ENCODE measurements around the gene OSBPL3. TPM values are rescaled to one million over a fixed set of nuclear protein-coding genes. Genes with fewer than 3 reads are reported as not detected.
A peak's percentile ranks its signal among the peaks of the same experiment; 100 is the strongest.
"Not testable (repeated sequence)": the region's sequence is repeated elsewhere in the genome, so short reads cannot be mapped to it uniquely, and the experiment has no call there.

The OSBPL3 gene
- 5.1 and 6.6 TPM in 2 replicates for polyA plus RNA-seq (2014; cell fraction: cytosol; rRNA removed)
- polyA plus RNA-seq (2014; cell fraction: nucleus; rRNA removed): 9.6 and 12.2 TPM in 2 replicates

- DNase-seq (ENCODE audit: low spot score): peak; percentile 93
These were observed at the start of gene OSBPL3 for GRCh38 chr7:24979863-24980533. Gene OSBPL3 (minus strand): TSS chr7:24980178. CDS start chr7:24892472, 87,706 bp downstream.

- DNase-seq (ENCODE audit: low spot score): no peak
These were observed 49.1 kb upstream of the OSBPL3 start for GRCh38 chr7:25029075-25029474.

- no peak for DNase-seq (ENCODE audit: low spot score)
These were observed 48.5 kb upstream of the OSBPL3 start for GRCh38 chr7:25028370-25029021.

- no peak for DNase-seq (ENCODE audit: low spot score)
These were observed 46.2 kb upstream of the OSBPL3 start for GRCh38 chr7:25026156-25026555.

GRCh38 chr7:25025218-25025671 lies 45.3 kb upstream of the OSBPL3 start:
- DNase-seq (ENCODE audit: low spot score): no peak

GRCh38 chr7:25024066-25024465 lies 44.1 kb upstream of the OSBPL3 start:
- no peak for DNase-seq (ENCODE audit: low spot score)

- not testable (repeated sequence) for DNase-seq (ENCODE audit: low spot score)
These were observed 37.7 kb upstream of the OSBPL3 start for GRCh38 chr7:25017671-25018070.

GRCh38 chr7:25014756-25015155 lies 34.8 kb upstream of the OSBPL3 start:
- no peak for DNase-seq (ENCODE audit: low spot score)

- not testable (repeated sequence) for DNase-seq (ENCODE audit: low spot score)
These were observed 32.7 kb upstream of the OSBPL3 start for GRCh38 chr7:25012710-25013109.

- DNase-seq (ENCODE audit: low spot score): no peak
These were observed 32.3 kb upstream of the OSBPL3 start for GRCh38 chr7:25012254-25012653.

GRCh38 chr7:25009257-25009656 lies 29.3 kb upstream of the OSBPL3 start:
- no peak for DNase-seq (ENCODE audit: low spot score)

- no peak for DNase-seq (ENCODE audit: low spot score)
These were observed 27.7 kb upstream of the OSBPL3 start for GRCh38 chr7:25007668-25008067.

- DNase-seq (ENCODE audit: low spot score): no peak
These were observed 26.3 kb upstream of the OSBPL3 start for GRCh38 chr7:25006276-25006675.

GRCh38 chr7:25005658-25006057 lies 25.7 kb upstream of the OSBPL3 start:
- no peak for DNase-seq (ENCODE audit: low spot score)

GRCh38 chr7:25002786-25003185 lies 22.8 kb upstream of the OSBPL3 start:
- DNase-seq (ENCODE audit: low spot score): no peak

- DNase-seq (ENCODE audit: low spot score): no peak
These were observed 15.5 kb upstream of the OSBPL3 start for GRCh38 chr7:24995466-24995865.

GRCh38 chr7:24992314-24992713 lies 12.3 kb upstream of the OSBPL3 start:
- DNase-seq (ENCODE audit: low spot score): no peak

- DNase-seq (ENCODE audit: low spot score): no peak
These were observed 11.4 kb upstream of the OSBPL3 start for GRCh38 chr7:24991353-24991752.

GRCh38 chr7:24987331-24987842 lies 7.4 kb upstream of the OSBPL3 start:
- no peak for DNase-seq (ENCODE audit: low spot score)

- DNase-seq (ENCODE audit: low spot score): no peak
These were observed 2.9 kb upstream of the OSBPL3 start for GRCh38 chr7:24982917-24983316.

- peak; percentile 31 for DNase-seq (ENCODE audit: low spot score)
These were observed 1.4 kb upstream of the OSBPL3 start for GRCh38 chr7:24981171-24981951.
